HEK293T (cell line): Measurements from ENCODE around the gene MTMR3.

Experiments
- ARNT ChIP-seq: fragments of 450-650 bp; IDR thresholded peaks from 2 replicates; pipeline ENCODE4 v1.6.1; 2017; ENCODE audit warnings: mild to moderate bottlenecking
- BHLHE40 ChIP-seq: fragments of 450-650 bp; IDR thresholded peaks from 2 replicates; pipeline ENCODE4 v1.6.1; 2016; ENCODE audit warnings: mild to moderate bottlenecking, moderate library complexity, borderline replicate concordance
- CTBP1 ChIP-seq: fragments of 450-650 bp; IDR thresholded peaks from 2 replicates; pipeline ENCODE4 v1.6.1; 2016; ENCODE audit warnings: borderline replicate concordance
- ELF4 ChIP-seq: fragments of 450-650 bp; IDR thresholded peaks from 2 replicates; pipeline ENCODE4 v1.6.1; 2017; ENCODE audit warnings: antibody characterized with exemption
- FOXA1 ChIP-seq: fragments of 450-650 bp; IDR thresholded peaks from 2 replicates; pipeline ENCODE4 v1.6.1; 2016; ENCODE audit warnings: mild to moderate bottlenecking
- FOXK2 ChIP-seq: fragments of 450-650 bp; IDR thresholded peaks from 2 replicates; pipeline ENCODE4 v1.6.1; 2016; ENCODE audit warnings: mild to moderate bottlenecking
- HDGF ChIP-seq: fragments of 450-650 bp; IDR thresholded peaks from 2 replicates; pipeline ENCODE4 v1.6.1; 2017; ENCODE audit warnings: antibody characterized with exemption, borderline replicate concordance
- L3MBTL2 ChIP-seq: fragments of 450-650 bp; conservative IDR thresholded peaks from 2 replicates; pipeline ENCODE4 v1.6.1; 2016; ENCODE audit warnings: mild to moderate bottlenecking
- LEF1 ChIP-seq: fragments of 450-650 bp; IDR thresholded peaks from 2 replicates; pipeline ENCODE4 v1.6.1; 2017; ENCODE audit warnings: mild to moderate bottlenecking, borderline replicate concordance
- SP1 ChIP-seq: fragments of 450-650 bp; IDR thresholded peaks from 2 replicates; pipeline ENCODE4 v1.6.1; 2017
- TARDBP ChIP-seq: fragments of 450-650 bp; IDR thresholded peaks from 2 replicates; pipeline ENCODE4 v1.6.1; 2016
- ZNF384 ChIP-seq: fragments of 450-650 bp; IDR thresholded peaks from 2 replicates; pipeline ENCODE4 v1.6.1; 2016
- TF ChIP-seq, protein P1 (sequence below): fragments of 450-650 bp; IDR thresholded peaks from 2 replicates; pipeline ENCODE4 v1.6.1; 2016

DNA sequence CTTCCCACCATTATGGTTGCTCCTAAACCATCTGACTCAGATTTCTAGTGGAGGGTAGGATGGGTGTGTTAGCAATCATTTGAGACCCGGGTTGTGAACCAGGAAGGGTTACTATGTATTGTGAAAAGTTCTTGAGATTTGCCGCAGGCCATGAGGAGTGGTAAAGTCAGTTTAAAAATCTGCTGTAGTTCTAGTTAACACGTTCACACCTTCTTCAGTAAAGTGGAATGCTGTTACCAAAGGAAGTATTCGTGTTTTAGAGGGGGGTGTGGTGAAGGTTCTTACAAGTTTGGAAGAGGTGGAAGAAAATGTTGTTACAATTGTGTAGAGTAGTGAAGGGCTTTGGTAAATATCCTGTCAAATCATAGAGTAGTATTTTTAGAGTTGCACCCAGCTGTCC is 2.6 kb downstream of the MTMR3 start:
- TF ChIP-seq BHLHE40 (no peak), CTBP1 (no peak), SP1 (no peak), ZNF384 (no peak), ELF4 (no peak), FOXK2 (no peak), TARDBP (no peak), HDGF (no peak), ARNT (no peak), LEF1 (no peak), L3MBTL2 (no peak), FOXA1 (no peak)
- TF ChIP-seq, protein P1, sequence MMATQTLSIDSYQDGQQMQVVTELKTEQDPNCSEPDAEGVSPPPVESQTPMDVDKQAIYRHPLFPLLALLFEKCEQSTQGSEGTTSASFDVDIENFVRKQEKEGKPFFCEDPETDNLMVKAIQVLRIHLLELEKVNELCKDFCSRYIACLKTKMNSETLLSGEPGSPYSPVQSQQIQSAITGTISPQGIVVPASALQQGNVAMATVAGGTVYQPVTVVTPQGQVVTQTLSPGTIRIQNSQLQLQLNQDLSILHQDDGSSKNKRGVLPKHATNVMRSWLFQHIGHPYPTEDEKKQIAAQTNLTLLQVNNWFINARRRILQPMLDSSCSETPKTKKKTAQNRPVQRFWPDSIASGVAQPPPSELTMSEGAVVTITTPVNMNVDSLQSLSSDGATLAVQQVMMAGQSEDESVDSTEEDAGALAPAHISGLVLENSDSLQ: no peak
